ENCODE data around the gene NFIB.

Gene NFIB

GRCh38 chr9:14209399-14210345 is 104.3 kb downstream of the NFIB start:
- Histone ChIP-seq H2BK5ac (ENCODE audit: low read length) (no peak overlapping the region), H4K5ac (ENCODE audit: low read length) (no peak overlapping the region), H3K79me1 (ENCODE audit: low read length) (no peaks in the 10 kb centered on the region), H4K8ac (ENCODE audit: low read depth, low read length) (no peak overlapping the region), H3K23ac (ENCODE audit: low read length) (no peak overlapping the region), H3K4me3 (ENCODE audit: low read length) (no peak overlapping the region), H2BK120ac (ENCODE audit: low read depth, low read length) (no peak overlapping the region), H2AK5ac (ENCODE audit: low read length) (no peak overlapping the region), H3K4ac (ENCODE audit: low read depth, low read length) (no peak overlapping the region), H3K79me2 (ENCODE audit: control insufficient read depth, insufficient read depth, low read length) (no peaks in the 10 kb centered on the region), H3K27me3 (ENCODE audit: insufficient read depth, low read length, poor library complexity) (no peaks in the 10 kb centered on the region), H2BK15ac (replicated peaks; ENCODE audit: low read depth) (no peak overlapping the region), H3K27ac (ENCODE audit: low read depth, low read length) (no peak overlapping the region), H3K36me3 (ENCODE audit: control insufficient read depth, insufficient read depth, low read length) (no peaks in the 10 kb centered on the region), H3K9ac (ENCODE audit: low read length) (no peak overlapping the region), H3K4me1 (ENCODE audit: control insufficient read depth, low read depth, low read length) (no peaks in the 10 kb centered on the region), H3K18ac (ENCODE audit: low read length) (peak overlapping the region; percentile 22), H3K4me2 (ENCODE audit: low read length) (no peak overlapping the region), H3K56ac (ENCODE audit: low read length) (no peak overlapping the region)
- no peak for DNase-seq
- WGBS (ENCODE audit: extremely low coverage, insufficient coverage, low lambda C conversion rate): no CpG with 5 or more reads among the region's 8 CpGs

GRCh38 chr9:14207352-14207995 is 106.5 kb downstream of the NFIB start:
- no peak overlapping the region for H3K27ac ChIP-seq (ENCODE audit: low read depth, low read length)
- no peak overlapping the region for H3K4ac ChIP-seq (ENCODE audit: low read depth, low read length)
- no peak for DNase-seq
- no peak overlapping the region for H3K18ac ChIP-seq (ENCODE audit: low read length)
- H2BK120ac ChIP-seq (ENCODE audit: low read depth, low read length): no peak overlapping the region
- no peak overlapping the region for H3K23ac ChIP-seq (ENCODE audit: low read length)
- H3K27me3 ChIP-seq (ENCODE audit: insufficient read depth, low read length, poor library complexity): no peaks in the 10 kb centered on the region
- H3K4me3 ChIP-seq (ENCODE audit: low read length): no peak overlapping the region
- WGBS (ENCODE audit: extremely low coverage, insufficient coverage, low lambda C conversion rate): no CpG with 5 or more reads among the region's 6 CpGs
- H3K4me2 ChIP-seq (ENCODE audit: low read length): no peak overlapping the region
- H2BK15ac ChIP-seq (replicated peaks; ENCODE audit: low read depth): no peak overlapping the region
- no peaks in the 10 kb centered on the region for H3K4me1 ChIP-seq (ENCODE audit: control insufficient read depth, low read depth, low read length)
- no peak overlapping the region for H3K9ac ChIP-seq (ENCODE audit: low read length)
- no peak overlapping the region for H4K5ac ChIP-seq (ENCODE audit: low read length)
- no peak overlapping the region for H2BK5ac ChIP-seq (ENCODE audit: low read length)
- no peaks in the 10 kb centered on the region for H3K79me1 ChIP-seq (ENCODE audit: low read length)
- no peak overlapping the region for H3K56ac ChIP-seq (ENCODE audit: low read length)
- no peaks in the 10 kb centered on the region for H3K79me2 ChIP-seq (ENCODE audit: control insufficient read depth, insufficient read depth, low read length)
- H4K8ac ChIP-seq (ENCODE audit: low read depth, low read length): no peak overlapping the region
- H3K36me3 ChIP-seq (ENCODE audit: control insufficient read depth, insufficient read depth, low read length): no peaks in the 10 kb centered on the region
- no peak overlapping the region for H2AK5ac ChIP-seq (ENCODE audit: low read length)

GRCh38 chr9:14205463-14205862 is 108.5 kb downstream of the NFIB start:
- H3K4me1 ChIP-seq (ENCODE audit: control insufficient read depth, low read depth, low read length): no peaks in the 10 kb centered on the region
- no peak overlapping the region for H3K27ac ChIP-seq (ENCODE audit: low read depth, low read length)
- no peak overlapping the region for H3K9ac ChIP-seq (ENCODE audit: low read length)
- H3K27me3 ChIP-seq (ENCODE audit: insufficient read depth, low read length, poor library complexity): no peaks in the 10 kb centered on the region
- H2BK15ac ChIP-seq (replicated peaks; ENCODE audit: low read depth): no peak overlapping the region
- no peak overlapping the region for H4K8ac ChIP-seq (ENCODE audit: low read depth, low read length)
- H3K4me2 ChIP-seq (ENCODE audit: low read length): no peak overlapping the region
- no peak overlapping the region for H2AK5ac ChIP-seq (ENCODE audit: low read length)
- no peak for DNase-seq
- H3K23ac ChIP-seq (ENCODE audit: low read length): no peak overlapping the region
- no peaks in the 10 kb centered on the region for H3K36me3 ChIP-seq (ENCODE audit: control insufficient read depth, insufficient read depth, low read length)
- WGBS (ENCODE audit: extremely low coverage, insufficient coverage, low lambda C conversion rate): no CpG with 5 or more reads among the region's 1 CpG
- H3K79me2 ChIP-seq (ENCODE audit: control insufficient read depth, insufficient read depth, low read length): no peaks in the 10 kb centered on the region
- no peak overlapping the region for H4K5ac ChIP-seq (ENCODE audit: low read length)
- no peak overlapping the region for H3K4ac ChIP-seq (ENCODE audit: low read depth, low read length)
- H2BK5ac ChIP-seq (ENCODE audit: low read length): no peak overlapping the region
- H3K79me1 ChIP-seq (ENCODE audit: low read length): no peaks in the 10 kb centered on the region
- no peak overlapping the region for H2BK120ac ChIP-seq (ENCODE audit: low read depth, low read length)
- H3K56ac ChIP-seq (ENCODE audit: low read length): no peak overlapping the region
- H3K18ac ChIP-seq (ENCODE audit: low read length): no peak overlapping the region
- no peak overlapping the region for H3K4me3 ChIP-seq (ENCODE audit: low read length)

- Histone ChIP-seq H4K5ac (ENCODE audit: low read length) (no peak overlapping the region), H3K9ac (ENCODE audit: low read length) (no peak overlapping the region), H3K4me1 (ENCODE audit: control insufficient read depth, low read depth, low read length) (no peaks in the 10 kb centered on the region), H2BK5ac (ENCODE audit: low read length) (no peak overlapping the region), H2AK5ac (ENCODE audit: low read length) (no peak overlapping the region), H3K4ac (ENCODE audit: low read depth, low read length) (peak overlapping the region; percentile 29), H2BK15ac (replicated peaks; ENCODE audit: low read depth) (no peak overlapping the region), H3K4me2 (ENCODE audit: low read length) (no peak overlapping the region), H2BK120ac (ENCODE audit: low read depth, low read length) (no peak overlapping the region), H4K8ac (ENCODE audit: low read depth, low read length) (no peak overlapping the region), H3K4me3 (ENCODE audit: low read length) (no peak overlapping the region), H3K79me1 (ENCODE audit: low read length) (no peaks in the 10 kb centered on the region), H3K79me2 (ENCODE audit: control insufficient read depth, insufficient read depth, low read length) (no peaks in the 10 kb centered on the region), H3K56ac (ENCODE audit: low read length) (no peak overlapping the region), H3K36me3 (ENCODE audit: control insufficient read depth, insufficient read depth, low read length) (no peaks in the 10 kb centered on the region), H3K27ac (ENCODE audit: low read depth, low read length) (no peak overlapping the region), H3K23ac (ENCODE audit: low read length) (no peak overlapping the region), H3K18ac (ENCODE audit: low read length) (no peak overlapping the region), H3K27me3 (ENCODE audit: insufficient read depth, low read length, poor library complexity) (no peaks in the 10 kb centered on the region)
- WGBS (ENCODE audit: extremely low coverage, insufficient coverage, low lambda C conversion rate): no CpG with 5 or more reads among the region's 12 CpGs
- DNase-seq: no peak
Measured at GRCh38 chr9:14203356-14204056, 110.4 kb downstream of the NFIB start.

- H3K4me2 ChIP-seq (ENCODE audit: low read length): no peak overlapping the region
- peak overlapping the region; percentile 46 for H2AK5ac ChIP-seq (ENCODE audit: low read length)
- H3K4me1 ChIP-seq (ENCODE audit: control insufficient read depth, low read depth, low read length): no peaks in the 10 kb centered on the region
- H3K79me2 ChIP-seq (ENCODE audit: control insufficient read depth, insufficient read depth, low read length): no peaks in the 10 kb centered on the region
- no CpG with 5 or more reads among the region's 6 CpGs for whole genome bisulfite sequencing (ENCODE audit: extremely low coverage, insufficient coverage, low lambda C conversion rate)
- H2BK120ac ChIP-seq (ENCODE audit: low read depth, low read length): no peak overlapping the region
- DNase-seq: no peak
- H3K4ac ChIP-seq (ENCODE audit: low read depth, low read length): no peak overlapping the region
- H2BK15ac ChIP-seq (replicated peaks; ENCODE audit: low read depth): no peak overlapping the region
- no peak overlapping the region for H3K4me3 ChIP-seq (ENCODE audit: low read length)
- no peak overlapping the region for H3K27ac ChIP-seq (ENCODE audit: low read depth, low read length)
- H3K79me1 ChIP-seq (ENCODE audit: low read length): no peaks in the 10 kb centered on the region
- H3K18ac ChIP-seq (ENCODE audit: low read length): peak overlapping the region; percentile 25
- no peak overlapping the region for H2BK5ac ChIP-seq (ENCODE audit: low read length)
- H3K23ac ChIP-seq (ENCODE audit: low read length): no peak overlapping the region
- H4K8ac ChIP-seq (ENCODE audit: low read depth, low read length): no peak overlapping the region
- H3K36me3 ChIP-seq (ENCODE audit: control insufficient read depth, insufficient read depth, low read length): no peaks in the 10 kb centered on the region
- H3K27me3 ChIP-seq (ENCODE audit: insufficient read depth, low read length, poor library complexity): no peaks in the 10 kb centered on the region
- H4K5ac ChIP-seq (ENCODE audit: low read length): no peak overlapping the region
- H3K56ac ChIP-seq (ENCODE audit: low read length): no peak overlapping the region
- H3K9ac ChIP-seq (ENCODE audit: low read length): no peak overlapping the region
Measured at GRCh38 chr9:14198841-14199455, 115.0 kb downstream of the NFIB start.

All from mesendoderm (in vitro differentiated cells).